Liver (tissue), 3 donors: ENCODE measurements around the gene THAP3.

Experiments used
- EGR1 ChIP-seq, 2 donors: IDR thresholded peaks; 2 replicates each; pipeline ENCODE4 v1.6.1; 2016 to 2018; ENCODE audit warnings: antibody characterized with exemption in 2 of 2, low read depth in 2 of 2
- FOXA1 ChIP-seq: IDR thresholded peaks from 2 replicates; pipeline ENCODE4 v1.6.1; 2016; ENCODE audit warnings: antibody characterized with exemption
- JUND ChIP-seq, 2 donors: IDR thresholded peaks; 2 replicates each; pipeline ENCODE4 v1.6.1; 2016; ENCODE audit warnings: antibody characterized with exemption in 2 of 2
- RXRA ChIP-seq, 2 donors: IDR thresholded peaks; 2 replicates each; pipeline ENCODE4 v1.6.1; 2017 to 2018; ENCODE audit warnings: antibody characterized with exemption in 2 of 2, mild to moderate bottlenecking in 1 of 2
- SP1 ChIP-seq: IDR thresholded peaks from 2 replicates; pipeline ENCODE4 v1.6.1; 2018; ENCODE audit warnings: antibody characterized with exemption, mild to moderate bottlenecking
- TF ChIP-seq, protein P1 (sequence below): IDR thresholded peaks from 2 replicates; pipeline ENCODE4 v1.6.1; 2016; ENCODE audit warnings: antibody characterized with exemption
- TF ChIP-seq, protein P2 (sequence below): fragments of 150-350 bp; IDR thresholded peaks from 2 replicates; pipeline ENCODE4 v1.5.1; 2017; ENCODE audit warnings: improper control_type of control experiment, low read depth, low read length; ENCODE audit not compliant: missing input control
- TF ChIP-seq, protein P3 (sequence below): IDR thresholded peaks from 2 replicates; pipeline ENCODE4 v1.6.1; 2016; ENCODE audit warnings: antibody characterized with exemption
- donor health status: healthy.
- donor health status: healthy.

DNA sequence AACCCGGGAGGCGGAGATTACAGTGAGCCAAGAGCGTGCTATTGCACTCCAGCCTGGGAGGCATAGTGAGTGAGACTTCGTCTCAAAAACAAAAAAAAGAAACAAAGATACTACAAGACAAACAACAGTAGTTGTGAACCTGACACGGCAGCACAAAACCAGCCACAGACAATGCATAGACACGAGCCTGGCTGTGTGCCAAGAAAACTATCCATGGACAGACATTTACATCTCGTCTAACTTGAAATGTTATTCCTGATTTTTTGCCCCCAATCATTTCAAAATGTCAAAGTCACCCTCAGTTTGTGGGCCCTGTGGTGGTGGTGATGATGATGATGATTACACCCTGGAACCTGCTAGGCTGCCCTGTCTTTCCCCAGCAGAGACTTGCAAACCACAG is 28.3 kb upstream of the THAP3 start:
- TF ChIP-seq, protein P1, sequence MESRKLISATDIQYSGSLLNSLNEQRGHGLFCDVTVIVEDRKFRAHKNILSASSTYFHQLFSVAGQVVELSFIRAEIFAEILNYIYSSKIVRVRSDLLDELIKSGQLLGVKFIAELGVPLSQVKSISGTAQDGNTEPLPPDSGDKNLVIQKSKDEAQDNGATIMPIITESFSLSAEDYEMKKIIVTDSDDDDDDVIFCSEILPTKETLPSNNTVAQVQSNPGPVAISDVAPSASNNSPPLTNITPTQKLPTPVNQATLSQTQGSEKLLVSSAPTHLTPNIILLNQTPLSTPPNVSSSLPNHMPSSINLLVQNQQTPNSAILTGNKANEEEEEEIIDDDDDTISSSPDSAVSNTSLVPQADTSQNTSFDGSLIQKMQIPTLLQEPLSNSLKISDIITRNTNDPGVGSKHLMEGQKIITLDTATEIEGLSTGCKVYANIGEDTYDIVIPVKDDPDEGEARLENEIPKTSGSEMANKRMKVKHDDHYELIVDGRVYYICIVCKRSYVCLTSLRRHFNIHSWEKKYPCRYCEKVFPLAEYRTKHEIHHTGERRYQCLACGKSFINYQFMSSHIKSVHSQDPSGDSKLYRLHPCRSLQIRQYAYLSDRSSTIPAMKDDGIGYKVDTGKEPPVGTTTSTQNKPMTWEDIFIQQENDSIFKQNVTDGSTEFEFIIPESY: no peak
- TF ChIP-seq EGR1 (IDR thresholded peaks at IDR 0.05; ENCODE audit: low read depth in 2 of 2) (no peak), RXRA (IDR thresholded peaks at IDR 0.05) (no peak), JUND (IDR thresholded peaks at IDR 0.05) (no peak), SP1 (no peak), FOXA1 (no peak)
- TF ChIP-seq, protein P2, sequence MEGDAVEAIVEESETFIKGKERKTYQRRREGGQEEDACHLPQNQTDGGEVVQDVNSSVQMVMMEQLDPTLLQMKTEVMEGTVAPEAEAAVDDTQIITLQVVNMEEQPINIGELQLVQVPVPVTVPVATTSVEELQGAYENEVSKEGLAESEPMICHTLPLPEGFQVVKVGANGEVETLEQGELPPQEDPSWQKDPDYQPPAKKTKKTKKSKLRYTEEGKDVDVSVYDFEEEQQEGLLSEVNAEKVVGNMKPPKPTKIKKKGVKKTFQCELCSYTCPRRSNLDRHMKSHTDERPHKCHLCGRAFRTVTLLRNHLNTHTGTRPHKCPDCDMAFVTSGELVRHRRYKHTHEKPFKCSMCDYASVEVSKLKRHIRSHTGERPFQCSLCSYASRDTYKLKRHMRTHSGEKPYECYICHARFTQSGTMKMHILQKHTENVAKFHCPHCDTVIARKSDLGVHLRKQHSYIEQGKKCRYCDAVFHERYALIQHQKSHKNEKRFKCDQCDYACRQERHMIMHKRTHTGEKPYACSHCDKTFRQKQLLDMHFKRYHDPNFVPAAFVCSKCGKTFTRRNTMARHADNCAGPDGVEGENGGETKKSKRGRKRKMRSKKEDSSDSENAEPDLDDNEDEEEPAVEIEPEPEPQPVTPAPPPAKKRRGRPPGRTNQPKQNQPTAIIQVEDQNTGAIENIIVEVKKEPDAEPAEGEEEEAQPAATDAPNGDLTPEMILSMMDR: no peak
- TF ChIP-seq, protein P3, sequence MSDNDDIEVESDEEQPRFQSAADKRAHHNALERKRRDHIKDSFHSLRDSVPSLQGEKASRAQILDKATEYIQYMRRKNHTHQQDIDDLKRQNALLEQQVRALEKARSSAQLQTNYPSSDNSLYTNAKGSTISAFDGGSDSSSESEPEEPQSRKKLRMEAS: no peak
